ENCODE measurements around the gene TMEM181.

Gene TMEM181

DNA sequence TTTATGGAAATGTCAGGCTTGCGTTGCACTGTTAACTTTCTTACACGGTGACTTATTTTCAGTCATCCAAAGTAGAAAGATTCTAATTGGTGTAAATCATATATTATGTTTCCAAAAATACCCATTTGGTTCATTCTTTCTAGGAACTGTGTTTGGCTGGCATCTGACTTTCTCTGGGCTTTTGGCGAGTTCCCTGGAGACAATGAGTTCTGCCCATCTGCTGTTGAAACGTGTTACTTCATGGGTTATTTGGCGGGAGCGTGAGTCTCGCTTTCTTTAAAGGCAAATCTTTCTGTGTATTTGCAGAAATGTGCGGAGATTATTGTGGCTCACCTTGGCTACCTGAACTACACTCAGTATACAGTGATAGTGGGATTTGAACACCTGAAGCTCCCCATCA lies 29.5 kb downstream of the TMEM181 start:
- no peak overlapping the region for H3K4me2 ChIP-seq (ENCODE audit: low read length)
- H3K4me3 ChIP-seq (ENCODE audit: low read depth, low read length), result no peak overlapping the region
- no peak overlapping the region for H2AFZ ChIP-seq
- no peaks in the 10 kb centered on the region for H3K9me3 ChIP-seq (ENCODE audit: control insufficient read depth, low read length)
- H3K36me3 ChIP-seq (ENCODE audit: control insufficient read depth, insufficient read depth, low read length), result no peaks in the 10 kb centered on the region
- H3K27ac ChIP-seq, result no peak overlapping the region
- TF ChIP-seq, protein P1, sequence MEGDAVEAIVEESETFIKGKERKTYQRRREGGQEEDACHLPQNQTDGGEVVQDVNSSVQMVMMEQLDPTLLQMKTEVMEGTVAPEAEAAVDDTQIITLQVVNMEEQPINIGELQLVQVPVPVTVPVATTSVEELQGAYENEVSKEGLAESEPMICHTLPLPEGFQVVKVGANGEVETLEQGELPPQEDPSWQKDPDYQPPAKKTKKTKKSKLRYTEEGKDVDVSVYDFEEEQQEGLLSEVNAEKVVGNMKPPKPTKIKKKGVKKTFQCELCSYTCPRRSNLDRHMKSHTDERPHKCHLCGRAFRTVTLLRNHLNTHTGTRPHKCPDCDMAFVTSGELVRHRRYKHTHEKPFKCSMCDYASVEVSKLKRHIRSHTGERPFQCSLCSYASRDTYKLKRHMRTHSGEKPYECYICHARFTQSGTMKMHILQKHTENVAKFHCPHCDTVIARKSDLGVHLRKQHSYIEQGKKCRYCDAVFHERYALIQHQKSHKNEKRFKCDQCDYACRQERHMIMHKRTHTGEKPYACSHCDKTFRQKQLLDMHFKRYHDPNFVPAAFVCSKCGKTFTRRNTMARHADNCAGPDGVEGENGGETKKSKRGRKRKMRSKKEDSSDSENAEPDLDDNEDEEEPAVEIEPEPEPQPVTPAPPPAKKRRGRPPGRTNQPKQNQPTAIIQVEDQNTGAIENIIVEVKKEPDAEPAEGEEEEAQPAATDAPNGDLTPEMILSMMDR (IDR thresholded peaks at IDR 0.05), result no peak
- H3K27me3 ChIP-seq (ENCODE audit: control insufficient read depth, insufficient read depth, low read length), result no peaks in the 10 kb centered on the region
- no peak overlapping the region for H3K9ac ChIP-seq
- H3K4me1 ChIP-seq, result no peaks in the 10 kb centered on the region
- peaks cover 5% of the 10 kb centered on the region for H3K79me2 ChIP-seq

DNA sequence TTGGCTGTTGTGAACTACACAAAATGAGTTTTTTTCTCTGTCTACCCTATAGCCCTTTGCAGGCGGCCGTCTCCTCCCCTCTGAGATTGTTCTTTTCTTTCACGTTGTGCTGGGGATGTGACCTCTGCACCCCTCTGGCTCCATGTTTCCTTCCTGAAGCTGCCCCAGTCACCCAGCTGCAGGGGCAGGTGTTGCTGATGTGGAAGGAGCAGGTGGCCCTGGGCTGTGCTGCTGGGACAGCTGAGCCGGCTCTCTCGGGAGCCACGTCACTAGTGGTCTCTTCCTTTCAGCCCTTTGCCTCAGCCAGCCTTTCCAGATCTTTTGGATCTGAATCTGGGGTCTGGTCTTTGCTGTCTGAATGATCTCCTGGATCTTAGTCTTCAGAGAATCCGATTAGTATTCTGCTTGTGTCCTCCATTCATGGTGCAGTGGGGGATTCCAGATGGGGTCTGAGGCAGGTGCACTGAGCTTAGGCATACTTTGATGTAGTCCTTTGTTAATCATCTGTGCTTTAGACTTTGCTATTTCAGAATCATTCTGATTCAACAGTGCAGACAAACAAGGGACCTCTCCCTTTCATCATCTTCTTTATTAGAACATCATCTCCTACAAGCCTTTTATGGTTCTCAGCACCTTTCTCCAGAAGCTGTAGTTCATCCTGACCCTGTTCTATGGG lies 31.4 kb downstream of the TMEM181 start:
- H3K4me2 ChIP-seq (ENCODE audit: low read length), result no peak overlapping the region
- H3K9me3 ChIP-seq (ENCODE audit: control insufficient read depth, low read length), result no peaks in the 10 kb centered on the region
- TF ChIP-seq, protein P1 (IDR thresholded peaks at IDR 0.05), result no peak
- H3K79me2 ChIP-seq, result peaks cover 3% of the 10 kb centered on the region
- no peak overlapping the region for H3K9ac ChIP-seq
- no peak overlapping the region for H3K27ac ChIP-seq
- no peaks in the 10 kb centered on the region for H3K4me1 ChIP-seq
- no peak overlapping the region for H3K4me3 ChIP-seq (ENCODE audit: low read depth, low read length)
- no peaks in the 10 kb centered on the region for H3K36me3 ChIP-seq (ENCODE audit: control insufficient read depth, insufficient read depth, low read length)
- no peak overlapping the region for H2AFZ ChIP-seq
- no peaks in the 10 kb centered on the region for H3K27me3 ChIP-seq (ENCODE audit: control insufficient read depth, insufficient read depth, low read length)

DNA sequence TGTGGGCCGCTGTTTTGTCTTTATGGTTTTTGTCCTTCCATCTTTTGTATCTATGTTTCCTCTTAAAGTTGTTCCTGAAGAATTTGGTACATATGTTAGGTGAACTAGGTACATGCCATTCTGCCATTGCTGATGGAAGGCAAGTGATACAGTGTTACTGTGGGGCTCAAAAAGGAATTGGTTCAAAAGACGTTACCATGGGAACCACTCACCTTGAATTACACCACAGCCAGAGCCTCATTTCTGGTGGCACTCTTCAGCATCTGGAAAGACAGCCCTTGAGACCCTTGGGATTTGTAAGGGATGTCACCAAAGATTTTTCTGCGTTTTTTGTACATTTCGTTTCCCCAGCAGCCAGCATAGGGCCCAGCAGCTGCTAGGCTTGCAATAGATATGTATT lies 31.9 kb downstream of the TMEM181 start:
- Histone ChIP-seq H3K4me2 (ENCODE audit: low read length) (no peak overlapping the region), H3K27me3 (ENCODE audit: control insufficient read depth, insufficient read depth, low read length) (no peaks in the 10 kb centered on the region), H3K9ac (no peak overlapping the region), H3K4me1 (no peaks in the 10 kb centered on the region), H3K36me3 (ENCODE audit: control insufficient read depth, insufficient read depth, low read length) (no peaks in the 10 kb centered on the region), H2AFZ (no peak overlapping the region), H3K27ac (no peak overlapping the region), H3K79me2 (peaks cover 3% of the 10 kb centered on the region), H3K4me3 (ENCODE audit: low read depth, low read length) (no peak overlapping the region), H3K9me3 (ENCODE audit: control insufficient read depth, low read length) (no peaks in the 10 kb centered on the region)
- TF ChIP-seq, protein P1 (IDR thresholded peaks at IDR 0.05), result no peak

DNA sequence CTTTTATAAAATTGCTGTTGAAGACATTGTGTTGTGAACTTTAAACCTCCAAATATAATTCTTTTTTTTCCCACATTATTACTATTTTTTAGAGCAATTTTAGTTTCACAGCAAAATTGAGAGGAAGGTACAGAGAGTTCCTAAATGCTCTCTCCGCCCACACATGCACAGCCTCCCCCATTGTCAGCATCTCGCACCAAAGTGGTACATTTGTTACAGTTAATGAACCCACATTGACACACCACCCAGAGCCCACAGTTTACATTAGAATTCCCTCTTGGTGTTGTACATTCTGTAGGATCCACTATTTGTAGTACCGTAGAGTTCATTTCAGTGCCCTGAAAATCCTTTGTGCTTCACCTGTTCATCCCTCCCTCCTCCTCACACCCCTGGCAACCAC lies 33.8 kb downstream of the TMEM181 start:
- Histone ChIP-seq H3K27ac (no peak overlapping the region), H3K4me1 (no peaks in the 10 kb centered on the region), H2AFZ (no peak overlapping the region), H3K4me2 (ENCODE audit: low read length) (no peak overlapping the region), H3K79me2 (peaks cover 1% of the 10 kb centered on the region), H3K9me3 (ENCODE audit: control insufficient read depth, low read length) (no peaks in the 10 kb centered on the region), H3K36me3 (ENCODE audit: control insufficient read depth, insufficient read depth, low read length) (no peaks in the 10 kb centered on the region), H3K4me3 (ENCODE audit: low read depth, low read length) (no peak overlapping the region), H3K9ac (no peak overlapping the region), H3K27me3 (ENCODE audit: control insufficient read depth, insufficient read depth, low read length) (no peaks in the 10 kb centered on the region)
- TF ChIP-seq, protein P1 (IDR thresholded peaks at IDR 0.05), result no peak

DNA sequence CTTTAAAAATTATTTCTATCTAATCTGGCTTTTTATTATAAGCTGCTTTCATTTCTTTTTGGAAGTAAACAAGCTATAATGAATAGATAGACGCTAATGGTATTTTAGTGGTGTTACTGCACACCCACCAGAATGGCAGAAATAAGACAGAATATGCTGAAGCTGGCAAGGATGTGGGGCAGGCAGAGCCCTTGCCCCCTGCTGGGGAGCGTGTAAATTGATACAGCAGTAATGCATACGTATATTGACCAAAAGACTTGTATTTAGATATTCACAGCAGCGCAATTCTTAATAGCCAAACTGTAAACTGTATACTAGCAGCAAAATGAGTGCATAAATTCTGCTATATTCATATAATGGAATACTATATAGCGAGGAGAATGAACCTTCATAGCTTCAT lies 35.3 kb downstream of the TMEM181 start:
- no peaks in the 10 kb centered on the region for H3K36me3 ChIP-seq (ENCODE audit: control insufficient read depth, insufficient read depth, low read length)
- H3K4me3 ChIP-seq (ENCODE audit: low read depth, low read length), result no peak overlapping the region

More for the DNA sequence above, 35.3 kb downstream of the TMEM181 start:
- TF ChIP-seq, protein P1 (IDR thresholded peaks at IDR 0.05), result no peak
- Histone ChIP-seq H3K9me3 (ENCODE audit: control insufficient read depth, low read length) (no peaks in the 10 kb centered on the region), H3K27ac (no peak overlapping the region), H2AFZ (no peak overlapping the region), H3K79me2 (no peaks in the 10 kb centered on the region), H3K4me2 (ENCODE audit: low read length) (no peak overlapping the region), H3K9ac (no peak overlapping the region), H3K27me3 (ENCODE audit: control insufficient read depth, insufficient read depth, low read length) (no peaks in the 10 kb centered on the region), H3K4me1 (no peaks in the 10 kb centered on the region)

Measured in parathyroid adenoma (tissue), 2 donors.